K562 (cell line): ENCODE results near the gene C4A. TPM values are rescaled to one million over a fixed set of nuclear protein-coding genes. Genes with fewer than 3 reads are reported as not detected.

Source experiments
- ATF7 ChIP-seq: fragments of 450-650 bp; IDR thresholded peaks from 2 replicates; pipeline ENCODE4 v1.7.1; 2014; ENCODE audit warnings: mild to moderate bottlenecking, moderate library complexity
- BRD9 ChIP-seq: fragments of 450-650 bp; IDR thresholded peaks from 2 replicates; pipeline ENCODE4 v1.6.1; 2018; ENCODE audit warnings: low read depth; ENCODE audit not compliant: partially characterized antibody
- CEBPB ChIP-seq: fragments of 450-650 bp; IDR thresholded peaks from 2 replicates; pipeline ENCODE4 v1.6.1; 2016; ENCODE audit warnings: missing genetic modification characterization, missing compliant biosample characterization
- CXXC5 ChIP-seq: fragments of 250-450 bp; sonication (Bioruptor Pico); IDR thresholded peaks from 2 replicates; pipeline ENCODE4 v1.8.0; 2022; ENCODE audit warnings: inconsistent platforms, mild to moderate bottlenecking, moderate library complexity
- EHMT2 ChIP-seq: fragments of 450-650 bp; IDR thresholded peaks from 2 replicates; pipeline ENCODE4 v1.6.1; 2018; ENCODE audit warnings: antibody characterized with exemption
- FOSL1 ChIP-seq: fragments of 200-800 bp; sonication (Bioruptor generic); conservative IDR thresholded peaks from 2 replicates; pipeline ENCODE4 v1.6.1; 2016; ENCODE audit warnings: missing genetic modification characterization, missing compliant biosample characterization
- HDGF ChIP-seq: fragments of 450-650 bp; IDR thresholded peaks from 2 replicates; pipeline ENCODE4 v1.6.1; 2016
- HOXB6 ChIP-seq: fragments of 250-450 bp; sonication (Bioruptor Pico); IDR thresholded peaks from 2 replicates; pipeline ENCODE4 v1.5.1; 2022; ENCODE audit warnings: mild to moderate bottlenecking, borderline replicate concordance
- IRF2 ChIP-seq: sonication (generic); formaldehyde crosslinking; IDR thresholded peaks from 2 replicates; pipeline ENCODE4 v1.8.1; 2022; ENCODE audit warnings: mild to moderate bottlenecking, missing genetic modification reagents
- NCOA1 ChIP-seq: fragments of 450-650 bp; IDR thresholded peaks from 2 replicates; pipeline ENCODE4 v1.6.1; 2016; ENCODE audit warnings: low read depth
- PYGO2 ChIP-seq: fragments of 450-650 bp; IDR thresholded peaks from 2 replicates; pipeline ENCODE4 v1.6.1; 2016; ENCODE audit warnings: mild to moderate bottlenecking, missing genetic modification characterization, moderate library complexity, missing compliant biosample characterization
- RB1 ChIP-seq: fragments of 450-650 bp; IDR thresholded peaks from 2 replicates; pipeline ENCODE4 v1.6.1; 2017; ENCODE audit warnings: low read depth, mild to moderate bottlenecking
- RHOXF2B ChIP-seq: fragments of 250-450 bp; sonication (Bioruptor Pico); conservative IDR thresholded peaks from 2 replicates; pipeline ENCODE4 v1.5.1; 2021
- SAP30 ChIP-seq: fragments of 200-600 bp; sonication (generic); IDR thresholded peaks from 2 replicates; pipeline ENCODE4 v1.6.1; 2012; ENCODE audit warnings: borderline replicate concordance, low read depth, mild to moderate bottlenecking, moderate library complexity, low read length, control low read depth, inconsistent platforms; ENCODE audit not compliant: insufficient read depth, poor library complexity, severe bottlenecking
- SRSF9 ChIP-seq: fragments of 200-400 bp; formaldehyde crosslinking; IDR thresholded peaks from 2 replicates; pipeline ENCODE4 v1.6.1; 2017; ENCODE audit warnings: low read depth, low read length, borderline replicate concordance
- TAL1 ChIP-seq: fragments of 450-650 bp; IDR thresholded peaks from 2 replicates; pipeline ENCODE4 v1.6.1; 2016; ENCODE audit warnings: mild to moderate bottlenecking
- TCF3 ChIP-seq: sonication (generic); formaldehyde crosslinking; IDR thresholded peaks from 2 replicates; pipeline ENCODE4 v1.4.0; 2020; ENCODE audit warnings: mild to moderate bottlenecking, missing genetic modification reagents
- U2AF2 ChIP-seq: fragments of 200-400 bp; formaldehyde crosslinking; optimal IDR thresholded peaks from 2 replicates; pipeline ENCODE3; 2017; ENCODE audit warnings: low read depth, mild to moderate bottlenecking, low read length
- ZNF23 ChIP-seq: fragments of 250-450 bp; sonication (Bioruptor Pico); IDR thresholded peaks from 2 replicates; pipeline ENCODE4 v1.4.0; 2020; ENCODE audit warnings: mild to moderate bottlenecking
- ZNF239 ChIP-seq: fragments of 250-450 bp; sonication (Bioruptor Pico); IDR thresholded peaks from 2 replicates; pipeline ENCODE4 v1.4.0; 2020; ENCODE audit warnings: mild to moderate bottlenecking
- ZNF384 ChIP-seq: IDR thresholded peaks from 2 replicates; pipeline ENCODE4 v1.6.1; 2012; ENCODE audit warnings: low read depth, low read length, improper control_type of control experiment
- ZNF778 ChIP-seq: fragments of 450-650 bp; formaldehyde crosslinking; IDR thresholded peaks from 2 replicates; pipeline ENCODE4 v1.4.0; 2020; ENCODE audit warnings: mild to moderate bottlenecking, moderate library complexity
- ZSCAN32 ChIP-seq: fragments of 450-650 bp; formaldehyde crosslinking; IDR thresholded peaks from 2 replicates; pipeline ENCODE4 v1.4.0; 2020; ENCODE audit warnings: mild to moderate bottlenecking, moderate library complexity
- polyA plus RNA-seq, 8 experiments: library from polyadenylated mRNA; depleted of rRNA in 4 of 8; stranded (reverse) in 5 of 8; unstranded in 3 of 8; fragments of >200 nt; fragmentation: Nextera tagmentation in 2 of 8; fragmentation: Illumina TruSeq in 1 of 8; extraction: Ambion mirVana in 2 of 8; extraction: Trizol in 1 of 8; gene quantifications; 2 replicates each; pipeline versions ENCODE4 v1.2.1 to v1.2.3, GENCODE V29; 2011 to 2014; ENCODE audit warnings: inconsistent platforms in 1 of 8, missing spikeins in 1 of 8
- total RNA-seq, 7 experiments: library from RNA; depleted of rRNA in 6 of 7; stranded (reverse); fragments of >200 nt in 6 of 7; fragmentation: Illumina TruSeq in 2 of 7; extraction: Trizol in 2 of 7; gene quantifications; 2 replicates each; pipeline versions ENCODE4 v1.2.1 to v1.2.3, GENCODE V29; 2011 to 2021; ENCODE audit warnings: low replicate concordance in 1 of 7
- TF ChIP-seq, protein P1 (sequence below): fragments of 450-650 bp; IDR thresholded peaks from 2 replicates; pipeline ENCODE4 v1.6.1; 2017; ENCODE audit warnings: mild to moderate bottlenecking, moderate library complexity
- TF ChIP-seq, protein P2 (sequence below): fragments of 250-450 bp; sonication (Bioruptor Pico); IDR thresholded peaks from 2 replicates; pipeline ENCODE4 v1.8.0; 2021; ENCODE audit warnings: mild to moderate bottlenecking, moderate library complexity
- TF ChIP-seq, protein P3 (sequence below): fragments of 450-650 bp; IDR thresholded peaks from 2 replicates; pipeline ENCODE4 v1.7.1; 2018; ENCODE audit warnings: mild to moderate bottlenecking, low read depth; ENCODE audit not compliant: partially characterized antibody

C4A gene
- total and polyA plus RNA-seq, 9 of the 15 experiments (the other 6 are each of a cell fraction or from before 2014, with no cell fraction given): 0.27 to 7.6 (median 5.0) TPM

DNA sequence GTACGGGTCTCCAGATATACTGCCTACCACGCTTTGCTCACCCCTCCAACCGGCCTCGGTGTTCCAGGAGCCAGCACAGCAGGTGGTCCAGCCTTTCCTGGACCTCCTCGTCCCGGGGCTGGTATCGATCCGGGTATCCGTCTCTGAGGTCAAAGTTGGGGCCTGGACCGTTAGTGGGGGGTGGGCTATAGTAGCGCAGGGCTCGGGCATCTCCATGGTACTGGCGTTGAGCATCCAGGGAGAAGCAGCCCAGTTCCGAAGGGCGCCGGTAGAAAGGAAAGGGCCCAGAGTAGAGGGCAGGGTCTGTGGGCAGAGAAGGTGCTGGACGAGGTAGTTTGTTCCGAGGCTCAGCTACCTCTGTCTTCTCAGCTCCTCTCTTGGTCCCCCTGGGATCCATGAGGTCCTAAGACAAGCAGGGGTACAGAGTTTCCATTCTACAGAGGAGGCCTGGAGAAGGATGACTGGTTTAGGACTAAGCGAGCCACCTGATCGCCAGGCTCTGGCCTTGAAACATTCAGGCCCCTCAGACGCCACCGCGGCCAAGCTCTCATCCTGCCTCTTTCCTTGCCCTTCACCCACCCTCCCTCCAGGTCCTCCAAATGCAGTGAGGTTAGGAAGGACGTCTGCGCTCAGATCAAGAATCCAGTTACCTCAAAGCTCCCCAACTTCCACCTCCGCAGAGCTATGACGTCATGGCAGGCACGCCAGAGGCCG lies 10.4 kb upstream of the C4A start (continued):
- TF ChIP-seq ZNF778 (CRISPR knock-in tag) (no peak), SAP30 (no peak), FOSL1 (no peak), EHMT2 (no peak), ATF7 (0 out of 2 replicates have a peak, but pooled peaks have one; percentile 100), HDGF (0 out of 2 replicates have a peak, but pooled peaks have one; percentile 10), TAL1 (no peak), ZNF384 (no peak), U2AF2 (no peak), HOXB6 (CRISPR knock-in tag) (no peak), CEBPB (tag) (no peak), PYGO2 (tag) (no peak), SRSF9 (no peak), RB1 (no peak), BRD9 (peak; percentile 48), IRF2 (CRISPR knock-in tag) (no peak), ZNF239 (CRISPR knock-in tag) (no peak; the same call in 1 of the 2 replicates), ZSCAN32 (CRISPR knock-in tag) (no peak), TCF3 (CRISPR knock-in tag) (no peak), NCOA1 (no peak; the same call in 1 of the 2 replicates), CXXC5 (CRISPR knock-in tag) (no peak), RHOXF2B (0 out of 2 replicates have a peak, but pooled peaks have one; percentile 58), ZNF23 (no peak; the same call in 1 of the 2 replicates)
- TF ChIP-seq, protein P1, sequence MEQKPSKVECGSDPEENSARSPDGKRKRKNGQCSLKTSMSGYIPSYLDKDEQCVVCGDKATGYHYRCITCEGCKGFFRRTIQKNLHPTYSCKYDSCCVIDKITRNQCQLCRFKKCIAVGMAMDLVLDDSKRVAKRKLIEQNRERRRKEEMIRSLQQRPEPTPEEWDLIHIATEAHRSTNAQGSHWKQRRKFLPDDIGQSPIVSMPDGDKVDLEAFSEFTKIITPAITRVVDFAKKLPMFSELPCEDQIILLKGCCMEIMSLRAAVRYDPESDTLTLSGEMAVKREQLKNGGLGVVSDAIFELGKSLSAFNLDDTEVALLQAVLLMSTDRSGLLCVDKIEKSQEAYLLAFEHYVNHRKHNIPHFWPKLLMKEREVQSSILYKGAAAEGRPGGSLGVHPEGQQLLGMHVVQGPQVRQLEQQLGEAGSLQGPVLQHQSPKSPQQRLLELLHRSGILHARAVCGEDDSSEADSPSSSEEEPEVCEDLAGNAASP: no peak
- TF ChIP-seq, protein P2, sequence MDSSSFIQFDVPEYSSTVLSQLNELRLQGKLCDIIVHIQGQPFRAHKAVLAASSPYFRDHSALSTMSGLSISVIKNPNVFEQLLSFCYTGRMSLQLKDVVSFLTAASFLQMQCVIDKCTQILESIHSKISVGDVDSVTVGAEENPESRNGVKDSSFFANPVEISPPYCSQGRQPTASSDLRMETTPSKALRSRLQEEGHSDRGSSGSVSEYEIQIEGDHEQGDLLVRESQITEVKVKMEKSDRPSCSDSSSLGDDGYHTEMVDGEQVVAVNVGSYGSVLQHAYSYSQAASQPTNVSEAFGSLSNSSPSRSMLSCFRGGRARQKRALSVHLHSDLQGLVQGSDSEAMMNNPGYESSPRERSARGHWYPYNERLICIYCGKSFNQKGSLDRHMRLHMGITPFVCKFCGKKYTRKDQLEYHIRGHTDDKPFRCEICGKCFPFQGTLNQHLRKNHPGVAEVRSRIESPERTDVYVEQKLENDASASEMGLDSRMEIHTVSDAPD: no peak
- TF ChIP-seq, protein P3, sequence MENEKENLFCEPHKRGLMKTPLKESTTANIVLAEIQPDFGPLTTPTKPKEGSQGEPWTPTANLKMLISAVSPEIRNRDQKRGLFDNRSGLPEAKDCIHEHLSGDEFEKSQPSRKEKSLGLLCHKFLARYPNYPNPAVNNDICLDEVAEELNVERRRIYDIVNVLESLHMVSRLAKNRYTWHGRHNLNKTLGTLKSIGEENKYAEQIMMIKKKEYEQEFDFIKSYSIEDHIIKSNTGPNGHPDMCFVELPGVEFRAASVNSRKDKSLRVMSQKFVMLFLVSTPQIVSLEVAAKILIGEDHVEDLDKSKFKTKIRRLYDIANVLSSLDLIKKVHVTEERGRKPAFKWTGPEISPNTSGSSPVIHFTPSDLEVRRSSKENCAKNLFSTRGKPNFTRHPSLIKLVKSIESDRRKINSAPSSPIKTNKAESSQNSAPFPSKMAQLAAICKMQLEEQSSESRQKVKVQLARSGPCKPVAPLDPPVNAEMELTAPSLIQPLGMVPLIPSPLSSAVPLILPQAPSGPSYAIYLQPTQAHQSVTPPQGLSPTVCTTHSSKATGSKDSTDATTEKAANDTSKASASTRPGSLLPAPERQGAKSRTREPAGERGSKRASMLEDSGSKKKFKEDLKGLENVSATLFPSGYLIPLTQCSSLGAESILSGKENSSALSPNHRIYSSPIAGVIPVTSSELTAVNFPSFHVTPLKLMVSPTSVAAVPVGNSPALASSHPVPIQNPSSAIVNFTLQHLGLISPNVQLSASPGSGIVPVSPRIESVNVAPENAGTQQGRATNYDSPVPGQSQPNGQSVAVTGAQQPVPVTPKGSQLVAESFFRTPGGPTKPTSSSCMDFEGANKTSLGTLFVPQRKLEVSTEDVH: no peak
